LNCAP (cell line): ENCODE data around the gene MCM5.

Source experiments
- CTCF ChIP-seq: fragments of 450-650 bp; IDR thresholded peaks from 2 replicates; pipeline ENCODE4 v1.5.1; 2017; ENCODE audit warnings: mild to moderate bottlenecking

MCM5 gene

GRCh38 chr22:35473971-35474370 lies 74.0 kb downstream of the MCM5 start:
- no peak for TF ChIP-seq CTCF
